OCI-LY1 (cell line): ENCODE measurements around the gene ZNF319.

ENCODE experiments used
- EZH2 ChIP-seq: fragments of 200-600 bp; sonication (generic), shearing (Covaris generic); IDR thresholded peaks from 2 replicates; pipeline ENCODE4 v1.8.0; 2017; ENCODE audit warnings: borderline replicate concordance, mixed run types, mild to moderate bottlenecking, antibody characterized with exemption, low read length, moderate library complexity, mixed read lengths
- TF ChIP-seq, protein P1 (sequence below): fragments of 200-600 bp; sonication (generic), shearing (Covaris generic); IDR thresholded peaks from 2 replicates; pipeline ENCODE4 v1.5.1; 2017; ENCODE audit warnings: mild to moderate bottlenecking, antibody characterized with exemption, low read length, moderate library complexity, mixed read lengths

DNA sequence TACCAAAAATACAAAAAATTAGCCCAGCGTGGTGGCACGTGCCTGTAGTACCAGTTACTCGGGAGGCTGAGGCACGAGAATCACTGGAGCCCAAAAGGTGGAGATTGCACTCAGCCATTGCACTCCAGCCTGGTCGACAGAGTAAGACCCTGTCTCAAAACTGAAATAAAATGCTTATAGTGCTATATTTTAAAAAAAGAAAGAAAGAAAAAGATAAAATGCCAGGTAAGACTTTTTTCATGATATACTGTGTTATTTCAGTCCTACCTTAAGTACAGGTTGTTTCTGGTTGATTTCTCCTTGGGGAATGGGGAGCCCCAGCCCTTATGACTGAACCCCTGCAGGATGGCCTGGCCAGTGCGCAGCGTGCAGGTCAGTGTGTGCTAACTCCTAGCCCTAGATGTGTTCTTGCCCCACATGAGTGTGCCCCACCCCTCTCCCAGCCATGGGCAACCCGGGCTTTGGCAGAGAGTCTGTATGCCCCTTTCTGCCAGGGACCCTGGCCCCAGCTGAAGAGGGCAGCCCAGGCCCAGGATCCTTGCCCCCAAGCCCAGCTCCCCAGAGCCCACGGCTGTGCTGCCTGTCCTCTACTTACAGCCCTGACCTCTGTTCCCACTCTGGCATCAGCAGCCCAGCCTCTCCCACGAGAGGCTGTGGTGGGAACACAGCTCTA, 30.9 kb downstream of the ZNF319 start:
- TF ChIP-seq, protein P1, sequence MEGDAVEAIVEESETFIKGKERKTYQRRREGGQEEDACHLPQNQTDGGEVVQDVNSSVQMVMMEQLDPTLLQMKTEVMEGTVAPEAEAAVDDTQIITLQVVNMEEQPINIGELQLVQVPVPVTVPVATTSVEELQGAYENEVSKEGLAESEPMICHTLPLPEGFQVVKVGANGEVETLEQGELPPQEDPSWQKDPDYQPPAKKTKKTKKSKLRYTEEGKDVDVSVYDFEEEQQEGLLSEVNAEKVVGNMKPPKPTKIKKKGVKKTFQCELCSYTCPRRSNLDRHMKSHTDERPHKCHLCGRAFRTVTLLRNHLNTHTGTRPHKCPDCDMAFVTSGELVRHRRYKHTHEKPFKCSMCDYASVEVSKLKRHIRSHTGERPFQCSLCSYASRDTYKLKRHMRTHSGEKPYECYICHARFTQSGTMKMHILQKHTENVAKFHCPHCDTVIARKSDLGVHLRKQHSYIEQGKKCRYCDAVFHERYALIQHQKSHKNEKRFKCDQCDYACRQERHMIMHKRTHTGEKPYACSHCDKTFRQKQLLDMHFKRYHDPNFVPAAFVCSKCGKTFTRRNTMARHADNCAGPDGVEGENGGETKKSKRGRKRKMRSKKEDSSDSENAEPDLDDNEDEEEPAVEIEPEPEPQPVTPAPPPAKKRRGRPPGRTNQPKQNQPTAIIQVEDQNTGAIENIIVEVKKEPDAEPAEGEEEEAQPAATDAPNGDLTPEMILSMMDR: no peak
- TF ChIP-seq EZH2: no peak
